IMR-90 (cell line): Measurements from ENCODE around the gene ERAP2. TPM values are rescaled to one million over a fixed set of nuclear protein-coding genes. Genes with fewer than 3 reads are reported as not detected.
"Not testable (repeated sequence)": the region's sequence is repeated elsewhere in the genome, so short reads cannot be mapped to it uniquely, and the experiment has no call there.

ENCODE experiments used
- ATAC-seq: fragments of 200-7000 bp; cut with Tn5 transposase; 2 replicates; pipeline ENCODE4 v1.9.1; 2020; ENCODE audit warnings: low read depth, mild to moderate bottlenecking, moderate library complexity
- BruUV-seq: library from RNA; stranded (reverse); fragments of 400-500 nt; replicated peaks from 2 replicates; lab custom pipeline; 2021; lab: Mats Ljungman, UMichigan
- CTCF ChIA-PET: fragments of 300-600 bp; formaldehyde crosslinking; extraction: SDS; loops from one replicate; lab custom pipeline; 2021; ENCODE audit warnings: antibody characterized with exemption; lab: Yijun Ruan, JAX
- POLR2A ChIA-PET: fragments of 300-600 bp; sonication (Branson Sonifier 250); formaldehyde crosslinking; loops from one replicate; lab custom pipeline; 2022; ENCODE audit warnings: antibody characterized with exemption; ENCODE audit not compliant: unreplicated experiment; lab: Charles Lee
- DNase-seq: peaks from one replicate; pipeline ENCODE4 v3.0.0; 2013
- H2AFZ ChIP-seq: replicated peaks from 2 replicates; pipeline ENCODE3; 2013; ENCODE audit warnings: low read length, mild to moderate bottlenecking; ENCODE audit not compliant: poor library complexity
- H2AK5ac ChIP-seq: 2 replicates; pipeline ENCODE4 v1.6.1; 2013; ENCODE audit warnings: low read depth, low read length, inconsistent platforms
- H2AK9ac ChIP-seq: replicated peaks from 2 replicates; pipeline ENCODE3; 2013; ENCODE audit warnings: mild to moderate bottlenecking, low read depth, low read length, moderate library complexity; ENCODE audit not compliant: poor library complexity
- H2BK120ac ChIP-seq: 2 replicates; pipeline ENCODE4 v1.6.1; 2013; ENCODE audit warnings: low read depth, low read length, inconsistent platforms
- H2BK15ac ChIP-seq: 3 replicates; pipeline ENCODE4 v1.6.1; 2013; ENCODE audit warnings: low read depth, low read length, inconsistent platforms
- H2BK20ac ChIP-seq: 2 replicates; pipeline ENCODE4 v1.6.1; 2013; ENCODE audit warnings: low read depth, mild to moderate bottlenecking, inconsistent platforms, low read length, moderate library complexity
- H2BK5ac ChIP-seq: 2 replicates; pipeline ENCODE4 v1.6.1; 2013; ENCODE audit warnings: mild to moderate bottlenecking, low read depth, low read length, inconsistent platforms; ENCODE audit not compliant: poor library complexity, severe bottlenecking
- H3K14ac ChIP-seq: replicated peaks from 2 replicates; pipeline ENCODE4 v1.6.1; 2013; ENCODE audit warnings: low read depth, low read length, inconsistent platforms
- H3K18ac ChIP-seq: 2 replicates; pipeline ENCODE4 v1.6.1; 2013; ENCODE audit warnings: low read depth, low read length, control low read depth
- H3K23ac ChIP-seq: 2 replicates; pipeline ENCODE4 v1.6.1; 2013; ENCODE audit warnings: low read depth, low read length, inconsistent platforms
- H3K27ac ChIP-seq: 2 replicates; pipeline ENCODE4 v1.5.1; 2013; ENCODE audit warnings: mild to moderate bottlenecking, control low read depth, low read length; ENCODE audit not compliant: insufficient read depth
- H3K27me3 ChIP-seq: 2 replicates; pipeline ENCODE4 v1.6.1; 2013; ENCODE audit warnings: low read length; ENCODE audit not compliant: control insufficient read depth, insufficient read depth
- H3K36me3 ChIP-seq: 2 replicates; pipeline ENCODE4 v1.6.1; 2013; ENCODE audit warnings: low read length, mixed read lengths; ENCODE audit not compliant: control insufficient read depth, insufficient read depth
- H3K4ac ChIP-seq: 2 replicates; pipeline ENCODE4 v1.6.1; 2013; ENCODE audit warnings: low read depth, low read length, inconsistent platforms
- H3K4me1 ChIP-seq: 2 replicates; pipeline ENCODE4 v1.6.1; 2013; ENCODE audit warnings: low read length, mixed read lengths; ENCODE audit not compliant: control insufficient read depth, insufficient read depth
- H3K4me2 ChIP-seq: 2 replicates; pipeline ENCODE4 v1.6.1; 2013; ENCODE audit warnings: low read depth, mild to moderate bottlenecking, control low read depth, low read length, moderate library complexity
- H3K4me3 ChIP-seq: 2 replicates; pipeline ENCODE4 v1.5.1; 2013; ENCODE audit warnings: low read depth, mild to moderate bottlenecking, control low read depth, low read length, moderate library complexity; ENCODE audit not compliant: insufficient read depth
- H3K56ac ChIP-seq: 2 replicates; pipeline ENCODE4 v1.6.1; 2013; ENCODE audit warnings: low read length, inconsistent platforms; ENCODE audit not compliant: insufficient read depth; ENCODE audit errors: extremely low read depth
- H3K79me1 ChIP-seq, 2 experiments: 2 replicates each; pipeline ENCODE4 v1.6.1; 2013; ENCODE audit warnings: low read length in 2 of 2, inconsistent platforms in 1 of 2, low read depth in 1 of 2
- H3K9ac ChIP-seq: 2 replicates; pipeline ENCODE4 v1.6.1; 2013; ENCODE audit warnings: low read depth, low read length, control low read depth
- H3K9me1 ChIP-seq: 2 replicates; pipeline ENCODE4 v1.6.1; 2013; ENCODE audit warnings: low read length, inconsistent platforms; ENCODE audit not compliant: insufficient read depth
- H3K9me3 ChIP-seq: 2 replicates; pipeline ENCODE4 v1.6.1; 2013; ENCODE audit warnings: low read length; ENCODE audit not compliant: control insufficient read depth, insufficient read depth
- H4K20me1 ChIP-seq: 2 replicates; pipeline ENCODE4 v1.6.1; 2013; ENCODE audit warnings: low read length, inconsistent platforms; ENCODE audit not compliant: insufficient read depth
- H4K5ac ChIP-seq: 2 replicates; pipeline ENCODE4 v1.6.1; 2013; ENCODE audit warnings: mild to moderate bottlenecking, low read depth, low read length, control low read depth
- H4K8ac ChIP-seq, 2 experiments: 2 replicates each; pipeline ENCODE4 v1.6.1; 2013; ENCODE audit warnings: low read depth in 2 of 2, low read length in 2 of 2, control low read depth in 1 of 2, inconsistent platforms in 1 of 2
- H4K91ac ChIP-seq: 2 replicates; pipeline ENCODE4 v1.6.1; 2013; ENCODE audit warnings: low read depth, low read length, inconsistent platforms; ENCODE audit not compliant: insufficient read depth
- RFX5 ChIP-seq: IDR thresholded peaks from 2 replicates; pipeline ENCODE4 v1.8.0; 2012; ENCODE audit warnings: low read depth, mild to moderate bottlenecking, low read length, moderate library complexity
- WGBS, 2 experiments: methylation state at CpG; one replicate each; pipeline versions ENCODE4 v1.1.5 to v1.1.7; 2013; ENCODE audit warnings: missing lambda C conversion rate in 2 of 2; ENCODE audit not compliant: insufficient read length in 1 of 2; ENCODE audit errors: extremely low coverage in 2 of 2; 5-methylcytosine and 5-hydroxymethylcytosine counted together
- dilution Hi-C: fragments of 300-500 bp; cut with HindIII; formaldehyde crosslinking; loops from one replicate; pipeline ENCODE4 v1.14.3; 2018; ENCODE audit warnings: low sequenced_read_pairs; ENCODE audit not compliant: unreplicated experiment
- in situ Hi-C: fragments of 300-500 bp; cut with MboI; formaldehyde crosslinking; loops from 3 replicates; pipeline ENCODE4 v1.14.3; 2019; ENCODE audit warnings: low sequenced_read_pairs, inconsistent platforms, mixed read lengths
- intact Hi-C: fragments of 100-400 bp; cut with micrococcal nuclease; formaldehyde crosslinking; loops from 2 replicates; pipeline ENCODE4 v1.10.0; 2022
- polyA plus RNA-seq, 3 experiments: library from polyadenylated mRNA; depleted of rRNA; stranded (reverse); fragments of >200 nt; gene quantifications; 2 replicates each; pipeline ENCODE4 v1.2.3, GENCODE V29; 2012; ENCODE audit warnings: low replicate concordance in 1 of 3
- total RNA-seq: library from RNA; depleted of rRNA; stranded (reverse); fragments of >200 nt; gene quantifications from 2 replicates; pipeline ENCODE4 v1.2.3, GENCODE V29; 2012
- TF ChIP-seq, protein P1 (sequence below): conservative IDR thresholded peaks from 2 replicates; pipeline ENCODE4 v1.5.1; 2012; ENCODE audit warnings: mild to moderate bottlenecking, low read depth, low read length, improper control_type of control experiment

Gene ERAP2
- total and polyA plus RNA-seq, 2 of the 4 experiments (the other 2 are of a cell fraction) = 10.6 to 21.3 TPM

DNA sequence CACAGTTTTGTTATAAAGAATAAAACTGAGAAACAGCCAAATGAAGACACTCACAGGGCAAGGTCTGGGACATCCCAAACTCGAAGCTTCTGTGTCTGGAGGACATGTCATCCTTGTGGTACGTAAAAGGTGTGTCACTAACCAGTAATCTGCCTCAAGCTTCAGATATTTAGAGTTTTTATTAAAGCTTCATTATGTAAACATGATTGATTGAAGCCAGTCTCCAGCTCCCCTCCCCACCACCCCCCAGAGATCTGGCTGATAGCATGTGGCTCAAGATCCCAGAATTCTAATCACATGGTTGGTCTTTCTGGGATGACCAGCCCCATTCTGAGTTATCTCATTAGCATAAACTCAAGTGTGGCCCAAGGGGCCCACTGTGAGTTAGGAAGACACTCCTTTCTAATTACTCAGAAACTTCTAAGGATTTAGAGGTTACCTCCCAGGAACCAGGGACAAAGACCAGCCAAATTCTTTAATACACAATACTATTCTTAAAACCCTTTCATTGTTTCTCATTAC, 37.2 kb upstream of the ERAP2 start (continued):
- TF ChIP-seq, protein P1, sequence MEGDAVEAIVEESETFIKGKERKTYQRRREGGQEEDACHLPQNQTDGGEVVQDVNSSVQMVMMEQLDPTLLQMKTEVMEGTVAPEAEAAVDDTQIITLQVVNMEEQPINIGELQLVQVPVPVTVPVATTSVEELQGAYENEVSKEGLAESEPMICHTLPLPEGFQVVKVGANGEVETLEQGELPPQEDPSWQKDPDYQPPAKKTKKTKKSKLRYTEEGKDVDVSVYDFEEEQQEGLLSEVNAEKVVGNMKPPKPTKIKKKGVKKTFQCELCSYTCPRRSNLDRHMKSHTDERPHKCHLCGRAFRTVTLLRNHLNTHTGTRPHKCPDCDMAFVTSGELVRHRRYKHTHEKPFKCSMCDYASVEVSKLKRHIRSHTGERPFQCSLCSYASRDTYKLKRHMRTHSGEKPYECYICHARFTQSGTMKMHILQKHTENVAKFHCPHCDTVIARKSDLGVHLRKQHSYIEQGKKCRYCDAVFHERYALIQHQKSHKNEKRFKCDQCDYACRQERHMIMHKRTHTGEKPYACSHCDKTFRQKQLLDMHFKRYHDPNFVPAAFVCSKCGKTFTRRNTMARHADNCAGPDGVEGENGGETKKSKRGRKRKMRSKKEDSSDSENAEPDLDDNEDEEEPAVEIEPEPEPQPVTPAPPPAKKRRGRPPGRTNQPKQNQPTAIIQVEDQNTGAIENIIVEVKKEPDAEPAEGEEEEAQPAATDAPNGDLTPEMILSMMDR = no peak
- TF ChIP-seq RFX5 = no peak

DNA sequence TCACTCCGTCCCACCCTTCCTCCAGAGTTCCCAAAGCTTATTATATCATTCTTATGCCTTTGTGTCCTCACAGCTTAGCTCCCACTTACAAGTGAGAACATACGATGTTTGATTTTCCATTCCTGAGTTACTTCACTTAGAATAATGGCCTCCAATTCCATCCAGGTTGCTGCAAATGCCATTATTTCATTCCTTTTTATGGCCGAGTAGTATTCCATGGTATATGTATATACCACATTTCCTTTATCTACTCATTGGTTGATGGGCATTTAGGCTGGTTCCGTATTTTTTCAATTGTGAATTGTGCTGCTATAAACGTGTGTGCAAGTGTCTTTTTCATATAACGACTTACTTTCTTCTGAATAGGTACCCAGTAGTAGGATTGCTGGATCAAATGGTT, 34.4 kb upstream of the ERAP2 start:
- in situ Hi-C loops, H4K20me1 ChIP-seq, H3K4me1 ChIP-seq, H2BK120ac ChIP-seq, H2AK5ac ChIP-seq, H4K5ac ChIP-seq, H3K4ac ChIP-seq, H3K4me2 ChIP-seq, BruUV-seq, H3K9me3 ChIP-seq, H3K14ac ChIP-seq, intact Hi-C loops, H3K36me3 ChIP-seq, POLR2A ChIA-PET, H3K27ac ChIP-seq, H2BK5ac ChIP-seq, dilution Hi-C loops, H3K79me1 ChIP-seq, H4K8ac ChIP-seq, H3K9ac ChIP-seq, H4K91ac ChIP-seq, H3K56ac ChIP-seq, H2AFZ ChIP-seq, H3K9me1 ChIP-seq, H2BK15ac ChIP-seq, H3K4me3 ChIP-seq, ATAC-seq, CTCF ChIA-PET, H3K18ac ChIP-seq, H2BK20ac ChIP-seq, H3K27me3 ChIP-seq, H2AK9ac ChIP-seq, DNase-seq, H3K23ac ChIP-seq: not testable (repeated sequence)
- no CpG with 5 or more reads among the region's 6 CpGs for WGBS, 2 experiments
